Activated CD4-positive, alpha-beta T cell treated with anti-CD3 and anti-CD28 coated beads for 4 hours (primary cell): Measurements from ENCODE around the gene BRINP2.

ENCODE experiments used
- DNase-seq, 2 donors: peaks; one replicate each; pipeline ENCODE4 v3.0.0-alpha.2; 2020

BRINP2 gene

DNA sequence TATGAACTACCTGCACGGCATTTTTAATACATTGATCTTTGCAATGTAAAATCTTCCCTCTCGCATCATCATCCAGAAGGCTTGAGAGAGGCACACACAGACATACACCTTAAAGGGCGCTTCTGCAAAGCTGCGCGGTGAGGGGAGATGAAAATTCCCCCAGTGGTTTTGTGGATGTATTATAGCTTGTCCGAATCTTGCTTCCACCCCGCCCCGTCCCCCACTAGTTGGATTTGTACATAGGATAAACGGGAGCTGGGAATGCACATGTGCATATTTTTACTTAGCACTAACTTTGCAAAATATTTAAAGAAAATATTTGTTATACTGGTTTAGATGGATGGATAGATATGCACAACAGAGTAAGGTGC, 5.7 kb upstream of the BRINP2 start:
- no peak for DNase-seq

DNA sequence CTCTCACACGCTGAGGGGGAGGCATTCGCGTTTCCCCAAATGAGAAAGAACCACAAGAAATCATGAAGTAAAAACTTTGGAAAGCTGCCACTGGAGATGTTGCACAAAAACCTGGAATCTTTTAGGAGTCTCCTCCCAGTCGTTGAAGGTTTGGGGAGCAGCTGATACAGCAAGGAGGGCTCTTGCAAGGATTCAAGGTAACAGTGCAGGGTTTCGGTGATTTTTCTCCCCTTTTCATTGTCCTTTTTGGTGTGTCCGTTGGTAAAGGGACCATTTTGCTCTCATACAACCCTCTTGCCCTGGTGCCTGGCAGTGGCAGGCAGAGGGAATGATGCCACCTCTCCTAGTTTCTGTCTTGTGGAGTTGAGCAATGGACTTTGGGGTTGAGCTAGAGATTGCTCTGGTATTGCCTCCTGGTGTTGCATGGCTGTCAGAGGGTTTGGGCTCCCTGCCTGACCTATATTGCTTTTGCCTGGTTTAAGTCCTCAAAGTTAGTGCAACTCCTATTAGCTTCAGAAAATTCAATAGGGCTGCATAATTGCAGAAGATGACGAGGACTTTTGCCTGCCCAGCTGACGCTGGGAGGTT, 872 bp downstream of the BRINP2 start:
- no peak for DNase-seq

DNA sequence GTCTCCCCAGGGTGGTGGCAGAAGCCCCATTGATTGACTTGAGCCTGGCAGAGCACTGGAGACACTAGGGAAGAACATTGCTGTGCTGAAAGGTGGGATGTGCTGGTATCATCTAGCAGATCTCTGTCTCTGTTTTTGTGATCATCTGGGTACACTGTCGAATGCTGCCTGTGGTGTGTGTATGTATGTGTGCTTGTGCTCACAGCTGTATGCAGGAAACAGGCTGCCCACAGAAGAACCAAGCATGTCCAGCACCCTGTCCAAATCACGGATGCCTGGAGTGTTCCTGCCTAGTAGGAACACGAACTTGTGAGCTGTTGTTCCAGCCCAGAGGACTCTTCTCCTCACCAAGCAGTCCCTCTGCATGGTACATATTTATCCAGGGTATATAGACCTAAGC, 1.5 kb downstream of the BRINP2 start:
- no peak for DNase-seq

DNA sequence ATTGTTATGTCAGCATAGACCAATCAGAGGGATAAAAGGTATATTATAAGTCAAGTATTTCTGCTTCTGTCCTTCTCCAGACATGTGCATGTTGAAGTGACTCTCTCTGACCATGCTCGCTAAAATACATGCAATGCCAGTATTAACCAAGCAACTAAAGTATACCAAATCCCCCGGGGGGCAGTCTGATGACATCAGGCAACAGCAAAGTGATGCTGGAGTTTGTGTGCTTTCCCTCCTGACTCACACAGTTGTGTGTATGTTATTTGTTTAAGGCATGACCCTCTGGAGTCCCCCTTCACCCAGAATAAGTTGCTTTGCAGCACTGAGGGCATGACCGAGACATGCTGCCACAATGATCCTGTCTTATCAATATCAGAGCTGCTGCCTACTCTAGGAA, 2.1 kb downstream of the BRINP2 start:
- no peak for DNase-seq

DNA sequence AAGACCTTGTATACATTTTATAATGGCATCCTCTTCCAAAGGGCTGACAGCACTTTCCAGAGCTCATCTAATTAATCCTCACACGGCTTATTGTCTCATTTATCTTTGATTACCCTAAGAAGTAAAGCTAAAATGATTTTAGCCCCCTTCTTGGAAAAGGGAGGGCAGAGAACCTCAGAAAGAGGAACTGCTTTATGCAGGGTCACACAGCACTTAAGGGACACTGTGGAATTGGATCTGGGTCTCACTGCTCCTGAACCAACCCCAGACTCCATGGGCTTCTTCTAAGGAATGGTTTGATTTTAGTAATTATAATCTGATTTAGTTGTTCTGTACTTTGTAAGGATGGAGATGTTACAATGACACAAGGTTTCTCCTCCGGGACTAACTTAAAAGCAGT, 3.2 kb downstream of the BRINP2 start:
- no peak for DNase-seq

DNA sequence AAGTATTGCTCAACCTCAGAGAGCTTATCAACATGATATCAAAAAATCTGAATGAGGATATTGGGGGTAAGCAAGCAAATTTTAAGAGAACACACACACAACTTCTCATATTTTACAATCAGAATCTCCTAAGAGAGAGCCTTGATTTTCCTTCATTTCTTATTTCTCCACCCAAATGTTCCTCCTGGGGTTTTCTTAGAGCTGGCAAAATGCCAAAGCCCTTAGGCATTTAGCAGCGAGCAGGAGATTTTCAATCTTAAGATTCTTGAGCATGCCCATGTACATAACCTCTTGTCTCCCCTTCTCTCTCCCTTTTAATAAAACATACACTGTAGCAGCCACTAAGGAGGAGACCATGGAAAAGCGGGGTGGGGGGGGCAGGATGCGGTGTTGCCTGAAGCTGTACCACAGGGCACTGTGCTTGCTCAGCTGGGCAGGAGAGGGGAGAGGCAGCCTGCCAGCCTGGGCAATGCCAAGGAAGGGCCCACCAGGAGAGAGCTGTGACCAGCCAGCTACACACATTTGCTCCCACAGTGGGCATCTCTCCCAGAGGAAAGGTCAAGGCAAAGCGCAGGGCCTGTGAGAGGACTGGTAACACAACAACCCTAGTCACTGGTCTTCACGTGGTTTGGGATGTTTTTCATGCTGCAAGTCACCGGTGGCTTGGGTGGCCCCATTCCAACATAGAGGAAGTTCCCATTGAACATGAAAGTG, 4.3 kb downstream of the BRINP2 start:
- no peak for DNase-seq

DNA sequence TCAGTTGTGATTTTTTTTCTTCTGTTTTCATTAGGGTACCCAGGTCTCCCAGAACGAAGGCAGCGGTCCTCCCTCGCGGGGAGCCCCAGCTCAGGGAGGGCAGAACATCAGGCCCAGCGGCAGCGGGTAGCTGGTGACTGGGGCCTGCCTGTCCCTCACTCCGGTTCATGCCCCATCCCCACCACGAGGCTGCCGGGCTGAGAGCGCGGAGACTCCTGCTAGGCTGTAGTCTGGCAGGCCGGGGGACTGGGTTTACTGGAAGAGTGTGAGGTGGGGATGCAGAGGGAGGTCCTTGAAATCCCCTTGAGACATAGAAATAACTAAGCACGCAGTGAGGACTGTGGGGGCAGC, 10.5 kb downstream of the BRINP2 start:
- no peak for DNase-seq

DNA sequence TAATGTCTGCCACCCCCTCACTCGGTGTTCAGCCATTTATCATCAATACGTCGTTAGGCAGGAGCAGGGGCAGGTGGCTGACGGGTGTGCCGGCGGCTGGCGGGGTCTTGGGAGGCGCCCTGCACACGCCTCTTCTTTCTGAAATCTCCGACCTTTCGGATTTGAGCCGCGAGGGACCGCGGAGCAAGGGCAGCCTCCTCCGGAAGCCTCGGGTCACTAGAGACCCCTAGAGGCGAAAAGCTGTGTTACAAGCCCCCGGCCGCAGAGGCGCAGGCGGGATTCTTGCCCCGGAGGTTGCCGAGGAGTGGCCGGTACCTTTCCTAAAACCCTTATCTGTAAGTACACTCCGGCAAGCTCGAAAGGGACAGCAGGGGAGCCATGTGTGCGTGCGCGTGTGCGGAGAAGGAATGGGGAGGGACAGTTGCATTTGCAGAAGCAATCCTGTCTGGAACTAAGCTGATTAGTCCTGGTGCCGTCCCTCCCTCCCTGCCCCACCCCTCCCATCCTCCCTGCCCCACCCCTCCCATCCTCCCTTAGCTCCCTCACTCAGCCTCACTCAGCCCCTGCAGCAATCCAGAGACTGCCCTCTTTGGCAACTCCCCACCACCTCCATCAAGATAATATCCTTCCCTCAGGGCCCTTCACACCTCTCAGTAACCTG, 11.0 kb downstream of the BRINP2 start:
- DNase-seq: no peak

DNA sequence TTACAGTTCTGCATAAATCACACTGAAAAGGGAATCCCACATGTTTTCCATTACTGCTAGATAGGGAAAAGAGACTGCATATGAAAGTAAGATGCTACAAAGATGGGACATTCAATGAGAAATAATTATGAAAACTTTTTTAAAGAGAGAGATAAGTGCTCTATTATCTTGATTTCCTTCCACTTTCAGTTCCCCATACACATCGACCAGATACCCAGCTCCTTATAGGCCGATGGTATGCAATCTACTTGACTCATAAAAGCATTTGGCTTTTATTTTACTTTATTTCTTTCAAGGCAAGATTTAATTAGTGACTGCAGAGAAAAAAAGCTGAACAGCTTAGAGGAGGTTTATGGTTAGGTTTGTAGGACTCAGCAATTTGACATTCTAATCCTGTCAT, 13.1 kb downstream of the BRINP2 start:
- no peak for DNase-seq

DNA sequence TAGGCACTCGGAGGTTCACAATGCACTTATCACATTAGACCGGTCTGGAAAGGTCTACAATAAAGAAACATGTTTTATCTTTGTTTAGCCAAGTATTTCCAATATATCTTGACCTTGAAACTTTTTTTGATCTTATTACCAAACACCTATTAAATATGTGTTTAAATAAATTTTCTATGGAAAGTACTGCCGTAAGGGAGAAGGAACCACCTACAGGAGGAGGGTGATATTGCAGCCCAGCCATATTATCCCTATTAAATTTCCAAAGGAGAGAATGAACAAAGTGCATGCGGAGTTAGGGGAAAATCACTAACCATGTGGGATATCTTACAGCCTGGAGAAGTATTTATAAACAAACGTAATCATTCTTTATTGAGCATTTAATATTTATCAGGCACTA, 14.5 kb downstream of the BRINP2 start:
- no peak for DNase-seq

DNA sequence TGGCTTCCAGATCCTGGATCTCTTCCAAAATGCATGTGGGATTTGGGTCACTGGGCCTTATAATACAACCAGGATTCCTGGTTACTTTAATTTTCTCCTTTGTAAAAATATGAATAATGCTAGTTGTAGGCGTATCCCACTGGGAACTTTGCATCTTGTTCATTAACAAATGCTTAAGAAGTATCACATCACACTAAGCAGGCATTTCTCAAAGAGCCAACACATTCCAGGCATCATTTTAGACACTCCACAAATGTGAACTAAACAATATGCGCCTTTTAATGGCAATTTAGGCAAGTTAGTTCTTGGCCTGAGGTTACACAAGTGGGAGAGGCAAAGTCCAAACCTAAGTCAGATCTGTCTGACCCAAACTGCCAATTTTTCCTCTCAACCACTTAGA, 15.9 kb downstream of the BRINP2 start:
- no peak for DNase-seq

DNA sequence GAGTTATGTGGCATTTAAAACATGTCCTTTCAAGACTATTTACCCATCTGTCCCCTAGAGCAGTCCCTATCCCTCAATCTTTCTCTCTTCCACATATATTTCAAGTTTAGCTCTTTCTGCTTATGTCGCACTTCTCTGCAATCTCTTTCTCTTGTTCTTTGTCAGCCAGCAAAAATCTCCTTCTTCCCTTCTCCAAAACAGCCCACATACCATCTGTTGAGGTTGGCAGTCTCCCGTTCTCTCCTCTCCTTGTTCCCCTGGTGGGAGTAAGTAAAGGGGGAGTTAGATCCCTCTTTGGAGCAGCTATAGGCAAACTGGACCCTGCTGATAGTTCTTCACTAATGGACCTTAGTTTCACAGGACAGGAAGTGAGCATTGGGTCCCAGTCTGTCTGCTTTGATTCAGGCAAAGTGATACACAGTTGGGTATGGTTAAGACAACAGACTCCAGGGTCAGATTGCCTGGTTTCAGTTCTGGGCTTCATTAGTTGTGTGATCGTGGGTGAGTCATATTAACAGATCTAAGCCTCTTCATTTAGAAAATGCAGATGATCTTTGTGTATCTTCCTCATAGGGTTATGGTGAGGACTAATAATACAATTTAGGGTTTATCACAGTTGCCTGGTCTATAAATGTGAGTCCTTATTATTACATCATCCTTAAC, 19.7 kb downstream of the BRINP2 start:
- no peak for DNase-seq

DNA sequence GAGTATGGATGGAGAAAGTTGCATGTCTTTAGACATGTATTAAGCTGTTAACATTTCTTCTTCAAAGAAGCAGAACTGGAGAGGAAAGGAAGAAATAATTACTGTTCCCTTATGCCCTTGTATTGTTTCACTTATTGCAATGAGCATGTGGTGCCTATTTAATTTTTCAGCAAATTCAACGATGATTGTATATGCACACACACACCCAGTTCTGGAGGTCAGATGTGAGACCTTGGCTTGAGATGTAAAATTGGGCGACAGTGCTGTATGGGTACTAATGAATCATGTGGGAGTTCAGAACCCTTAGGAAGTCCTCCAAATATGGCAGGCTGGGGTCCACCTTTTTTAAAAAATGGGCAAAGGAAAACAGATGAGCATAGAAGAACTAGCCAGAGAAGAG, 27.5 kb downstream of the BRINP2 start:
- DNase-seq: no peak

DNA sequence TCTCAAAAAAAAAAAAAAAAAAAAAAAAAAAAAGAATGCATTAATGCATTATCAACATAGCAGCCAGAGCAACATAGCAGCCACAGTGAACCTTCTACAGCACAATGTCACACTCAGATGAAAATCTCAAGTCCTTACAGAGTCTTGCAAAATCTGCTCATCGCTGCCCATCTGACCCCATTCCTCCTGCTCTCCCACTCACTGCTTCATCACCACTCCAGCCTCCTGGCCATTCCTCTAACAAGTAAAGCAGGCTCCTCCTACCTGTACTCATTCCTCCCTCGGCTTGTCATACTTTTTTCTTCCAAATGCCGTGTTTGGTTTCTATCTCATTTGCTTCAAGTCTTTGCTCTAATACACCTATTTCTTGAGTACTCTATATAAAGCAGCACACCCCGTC, 29.5 kb downstream of the BRINP2 start:
- DNase-seq: no peak

DNA sequence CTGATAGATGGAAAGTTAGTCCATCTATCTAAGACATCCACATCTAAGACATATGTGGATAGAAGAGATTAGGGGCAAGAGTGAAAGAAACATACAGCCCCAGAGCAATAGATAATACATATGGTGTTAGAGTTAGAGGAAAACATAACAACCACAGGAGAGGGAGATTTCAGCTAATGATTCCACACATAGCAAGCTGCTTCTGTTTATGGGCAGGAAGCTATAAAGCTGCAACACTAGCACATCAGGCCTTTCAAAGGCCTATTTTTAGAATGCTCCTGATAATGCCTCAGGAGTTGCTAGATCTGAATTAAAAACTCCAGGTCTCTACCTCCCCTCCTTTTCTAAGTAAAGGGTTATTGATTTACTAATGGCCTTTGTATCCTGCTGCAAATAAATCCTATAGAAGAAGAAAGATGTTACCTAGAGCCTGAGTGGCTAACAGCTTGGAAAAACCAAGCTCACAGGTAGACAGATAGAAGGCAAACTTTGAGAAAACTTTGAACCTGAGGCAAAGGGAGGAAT, 36.1 kb downstream of the BRINP2 start:
- no peak for DNase-seq

DNA sequence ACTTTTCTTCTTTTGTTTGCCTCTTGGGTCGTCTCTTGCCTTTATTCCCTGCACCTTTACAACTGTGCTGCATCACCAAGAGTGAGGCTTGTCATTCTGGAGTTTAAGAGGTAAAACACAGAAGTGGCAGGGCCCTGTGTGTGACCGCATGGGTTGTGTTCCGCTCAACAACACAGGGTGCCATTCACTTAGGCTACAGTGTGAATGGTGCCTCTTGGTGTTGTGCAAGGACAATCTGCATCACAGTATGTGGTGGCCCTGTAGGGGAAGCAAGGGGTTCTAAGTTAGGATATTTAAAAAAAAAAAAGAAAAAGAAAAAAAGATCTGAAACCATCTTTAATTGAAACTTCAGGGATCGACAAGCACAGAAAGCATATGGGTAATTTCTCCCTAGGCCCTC, 38.2 kb downstream of the BRINP2 start:
- no peak for DNase-seq

DNA sequence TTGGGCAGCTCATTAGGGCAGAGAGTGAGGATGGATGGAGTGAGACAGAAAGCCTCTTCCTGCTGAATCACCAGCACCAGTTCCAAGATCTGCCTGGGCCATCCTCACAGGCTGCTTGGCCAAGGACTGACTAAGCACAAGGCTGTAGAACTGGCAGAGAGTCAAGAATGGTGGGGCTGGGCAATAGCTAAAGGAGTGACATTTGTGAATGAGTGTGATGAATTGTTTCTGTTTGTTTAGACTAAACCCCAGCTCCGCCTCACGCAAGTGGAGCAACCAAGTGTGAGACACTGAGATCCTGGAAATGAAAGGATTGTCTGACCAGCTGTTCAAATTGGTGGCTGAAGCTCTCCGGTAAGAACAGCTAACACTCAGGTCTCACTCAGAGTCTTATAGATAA, 38.6 kb downstream of the BRINP2 start:
- DNase-seq: no peak

DNA sequence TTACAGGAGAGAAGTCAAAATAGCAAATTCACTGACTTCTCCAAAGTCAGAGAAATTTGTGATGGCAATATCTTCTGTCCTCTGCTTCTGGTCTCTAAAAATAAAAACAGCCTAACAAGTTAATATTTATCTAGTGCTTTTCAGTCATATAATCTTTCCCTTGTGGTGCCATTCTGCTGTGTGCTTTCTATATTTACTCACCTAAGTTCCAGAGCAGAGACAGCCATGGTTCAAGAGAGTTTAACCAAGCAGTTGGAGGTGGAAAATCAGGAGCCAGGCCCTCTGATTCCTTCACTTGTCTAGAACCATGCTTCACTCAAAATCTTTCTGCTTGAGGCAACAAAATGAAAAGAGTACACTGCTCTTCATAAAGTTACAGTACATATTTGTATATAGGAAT, 39.3 kb downstream of the BRINP2 start:
- DNase-seq: no peak

DNA sequence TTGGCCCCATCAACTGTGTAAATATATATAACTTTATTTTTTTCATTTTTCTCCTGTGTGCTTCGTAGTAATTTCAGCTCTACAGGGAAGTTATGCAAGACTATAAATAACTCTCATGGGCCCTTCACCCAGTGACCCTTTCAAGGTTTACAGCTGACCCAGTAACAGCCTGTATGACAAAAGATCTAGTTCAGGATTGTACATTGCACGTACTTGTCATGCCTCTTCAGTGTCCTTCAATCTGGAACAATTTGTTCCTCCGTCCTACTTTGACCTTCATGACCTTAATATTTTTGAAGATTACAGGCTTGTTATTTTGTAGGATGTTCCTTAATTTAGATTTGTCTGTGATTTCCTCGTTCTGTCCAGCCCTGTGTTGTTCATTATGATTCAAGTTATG, 40.5 kb downstream of the BRINP2 start:
- no peak for DNase-seq

DNA sequence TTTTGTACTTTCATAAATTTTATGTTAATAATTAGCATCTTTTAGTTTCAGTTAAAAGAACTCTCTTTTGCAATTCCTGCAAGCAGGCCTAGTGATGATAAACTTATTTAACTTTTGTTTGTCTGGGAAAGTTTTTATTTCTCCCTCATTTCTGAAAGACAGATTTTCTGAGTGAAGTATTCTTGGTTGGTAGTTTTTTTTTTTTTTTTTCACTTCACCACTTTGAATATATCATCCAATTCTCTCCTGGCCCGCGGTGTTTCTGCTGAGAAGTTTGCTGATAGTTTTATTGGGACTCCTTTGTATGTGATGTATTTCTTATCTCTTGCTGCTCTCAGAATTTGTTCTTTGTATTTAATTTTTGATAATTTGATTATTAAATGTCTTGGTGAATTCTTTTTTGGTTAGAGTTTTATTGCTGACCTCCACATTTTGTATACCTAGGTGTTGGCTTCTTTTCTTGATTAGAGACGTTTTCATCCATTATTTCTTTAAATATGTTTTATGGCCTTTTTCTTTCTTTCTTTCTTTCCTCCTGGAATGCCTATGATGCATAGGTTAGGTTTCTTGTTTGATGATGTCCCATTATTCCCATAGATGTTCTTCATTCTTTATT, 45.9 kb downstream of the BRINP2 start:
- DNase-seq: no peak

DNA sequence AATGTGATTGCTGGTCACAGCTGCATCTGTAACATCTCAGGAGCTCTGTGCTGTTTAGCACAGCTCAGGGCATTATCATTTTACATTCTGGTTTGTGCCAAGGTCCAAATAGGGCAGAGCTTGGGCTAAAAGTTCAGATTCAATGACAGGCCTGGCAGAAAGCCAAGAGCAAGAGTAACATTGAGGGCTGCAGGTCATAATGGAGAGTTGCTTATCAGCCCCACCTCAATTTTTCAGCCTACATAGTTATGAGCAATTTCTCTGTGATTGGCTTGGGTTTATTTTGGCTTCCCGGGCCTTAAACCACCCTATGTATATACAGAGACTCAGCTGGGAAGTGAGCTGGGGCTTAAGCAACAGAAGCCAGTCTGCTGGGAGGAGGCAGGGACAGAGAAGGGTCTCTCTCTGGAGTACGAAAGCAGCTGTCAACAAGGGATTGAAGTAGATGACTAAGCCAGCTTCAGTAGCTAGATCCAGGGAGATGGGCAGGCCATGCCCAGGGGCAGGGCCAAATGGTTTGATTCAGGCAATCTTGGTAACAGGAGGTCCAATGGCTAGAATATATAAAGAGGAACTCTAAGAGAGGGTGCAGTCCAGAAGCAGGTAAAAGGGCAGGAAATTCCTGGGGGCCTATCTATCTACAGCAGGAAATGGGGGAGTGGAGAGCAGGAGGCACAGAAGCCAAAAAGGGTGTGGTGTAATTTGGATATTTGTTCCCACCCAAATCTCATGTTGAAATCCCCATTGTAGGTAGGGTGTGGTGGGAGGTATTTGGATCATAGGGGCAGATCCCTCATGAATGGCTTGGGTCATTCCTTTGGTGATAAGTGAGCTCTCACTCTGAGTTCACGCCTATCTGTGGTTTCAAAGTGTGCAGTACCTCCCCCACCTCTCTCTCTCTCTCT, 49.0 kb downstream of the BRINP2 start:
- no peak for DNase-seq

DNA sequence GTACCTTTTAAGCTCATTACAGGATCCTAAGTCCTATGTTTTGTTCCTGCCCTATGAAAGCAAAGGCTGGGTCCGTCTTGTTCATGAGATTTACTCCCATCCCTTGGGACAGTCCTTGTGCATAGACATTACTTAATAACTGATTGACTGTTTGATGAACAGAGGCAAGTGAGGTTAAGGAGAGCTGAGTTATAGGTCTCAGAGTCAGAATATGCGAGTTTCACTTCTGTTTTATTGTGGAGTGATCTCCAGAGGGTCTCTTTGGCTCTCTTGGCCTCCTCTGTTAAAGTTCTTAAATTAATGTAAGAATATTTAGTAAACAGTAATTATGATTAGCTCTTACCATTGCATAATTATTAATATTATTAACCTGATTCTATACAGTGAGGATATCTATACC, 52.6 kb downstream of the BRINP2 start:
- DNase-seq: no peak
